K562 (cell line): ENCODE results near the gene BMPR2. TPM values are rescaled to one million over a fixed set of nuclear protein-coding genes. Genes with fewer than 3 reads are reported as not detected.
A peak's percentile ranks its signal among the peaks of the same experiment; 100 is the strongest.

ENCODE experiments used
- ATAC-seq: fragments of 200-7000 bp; cut with Tn5 transposase; 3 replicates; pipeline ENCODE4 v1.9.1; 2020; ENCODE audit warnings: moderate library complexity
- BruUV-seq: library from RNA; stranded (reverse); fragments of 400-500 nt; replicated peaks from 2 replicates; lab custom pipeline; 2021; lab: Mats Ljungman, UMichigan
- CTCF ChIA-PET: fragments of 300-600 bp; formaldehyde crosslinking; extraction: SDS; loops from one replicate; lab custom pipeline; 2021; ENCODE audit warnings: low intra/inter-chr PET ratio; lab: Yijun Ruan, JAX
- POLR2A ChIA-PET: fragments of 300-600, 350-650 bp; sonication (Branson Sonifier 250); formaldehyde crosslinking; extraction: SDS; loops from one replicate; lab custom pipeline; 2021; ENCODE audit warnings: antibody characterized with exemption, inconsistent platforms; lab: Yijun Ruan, JAX
- DNase-seq, 4 experiments: peaks; one replicate each; pipeline versions ENCODE4 v3.0.0 to v3.0.0-alpha.2; 2011 to 2018; ENCODE audit warnings: low spot score in 3 of 4, mixed read lengths in 3 of 4; ENCODE audit errors: extremely low read depth in 1 of 4
- FAIRE-seq: peaks from 2 replicates; lab custom pipeline; 2011; peaks lifted over from hg19 to GRCh38; lab: Jason Lieb, UNC
- H2AFZ ChIP-seq: 2 replicates; pipeline ENCODE4 v1.6.0; 2011; ENCODE audit warnings: low read depth, low read length, control low read depth, inconsistent platforms
- H3K27ac ChIP-seq: fragments of 200-600 bp; 3 replicates; pipeline ENCODE4 v1.8.0; 2011; ENCODE audit warnings: low read depth, mild to moderate bottlenecking, control low read depth, inconsistent platforms, low read length, moderate library complexity, mixed read lengths; ENCODE audit errors: extremely low read depth
- H3K27me3 ChIP-seq, 2 experiments: fragments of 300-600 bp in 1 of 2; 2 replicates in 1 of 2; 3 replicates in 1 of 2; pipeline versions ENCODE4 v1.6.0 to v1.8.0; 2011; ENCODE audit warnings: inconsistent platforms in 2 of 2, low read length in 2 of 2, mild to moderate bottlenecking in 1 of 2, mixed read lengths in 1 of 2, moderate library complexity in 1 of 2; ENCODE audit not compliant: control insufficient read depth in 2 of 2, insufficient read depth in 2 of 2
- H3K36me3 ChIP-seq: fragments of 300-600 bp; 3 replicates; pipeline ENCODE4 v1.8.0; 2011; ENCODE audit warnings: mild to moderate bottlenecking, low read length, inconsistent platforms; ENCODE audit not compliant: control insufficient read depth, insufficient read depth
- H3K4me1 ChIP-seq, 2 experiments: fragments of 200-600 bp in 1 of 2; replicated peaks in 1 of 2; 2 replicates in 1 of 2; 3 replicates in 1 of 2; pipeline versions ENCODE4 v1.5.1 to v1.8.0; 2011; ENCODE audit warnings: inconsistent platforms in 2 of 2, low read length in 2 of 2, mild to moderate bottlenecking in 1 of 2, mixed read lengths in 1 of 2, moderate library complexity in 1 of 2; ENCODE audit not compliant: control insufficient read depth in 2 of 2, insufficient read depth in 2 of 2
- H3K4me2 ChIP-seq: 2 replicates; pipeline ENCODE4 v1.6.1; 2011; ENCODE audit warnings: low read length, control low read depth, inconsistent platforms, mixed read lengths; ENCODE audit not compliant: insufficient read depth
- H3K4me3 ChIP-seq: fragments of 200-600 bp; sonication (generic), shearing (Covaris generic); 2 replicates; pipeline ENCODE4 v1.5.1; 2016; ENCODE audit warnings: control low read depth, inconsistent platforms
- H3K79me2 ChIP-seq: fragments of 200-600 bp; 3 replicates; pipeline ENCODE4 v1.8.0; 2011; ENCODE audit warnings: low read length, inconsistent platforms; ENCODE audit not compliant: control insufficient read depth, insufficient read depth
- H3K9ac ChIP-seq, 2 experiments: 2 replicates each; pipeline versions ENCODE4 v1.6.0 to v1.6.1; 2011; ENCODE audit warnings: low read depth in 2 of 2, low read length in 2 of 2, control low read depth in 1 of 2, inconsistent platforms in 1 of 2, mild to moderate bottlenecking in 1 of 2, mixed read lengths in 1 of 2; ENCODE audit not compliant: insufficient read depth in 1 of 2
- H3K9me1 ChIP-seq: one replicate; pipeline ENCODE4 v1.6.0; 2011; ENCODE audit warnings: inconsistent platforms, mild to moderate bottlenecking, low read length, moderate library complexity; ENCODE audit not compliant: control insufficient read depth, insufficient read depth
- H3K9me3 ChIP-seq: replicated peaks from 2 replicates; pipeline ENCODE4 v1.5.1; 2011; ENCODE audit warnings: low read depth, low read length, inconsistent platforms; ENCODE audit not compliant: control insufficient read depth, insufficient read depth
- H4K20me1 ChIP-seq: replicated peaks from 2 replicates; pipeline ENCODE4 v1.6.1; 2011; ENCODE audit warnings: low read length, inconsistent platforms, mixed read lengths; ENCODE audit not compliant: control insufficient read depth, insufficient read depth
- CBFA2T2 ChIP-seq: fragments of 450-650 bp; conservative IDR thresholded peaks from 2 replicates; pipeline ENCODE4 v1.6.1; 2017; ENCODE audit warnings: mild to moderate bottlenecking
- CCNT2 ChIP-seq: IDR thresholded peaks from 2 replicates; pipeline ENCODE4 v1.6.1; 2011; ENCODE audit warnings: borderline replicate concordance, low read depth, mild to moderate bottlenecking, moderate library complexity, mixed read lengths, low read length; ENCODE audit not compliant: insufficient read length; ENCODE audit errors: extremely low read depth
- FOXJ2 ChIP-seq: fragments of 200-800 bp; sonication (Bioruptor generic); IDR thresholded peaks from 2 replicates; pipeline ENCODE4 v1.6.1; 2016; ENCODE audit warnings: missing genetic modification characterization, missing compliant biosample characterization
- HDAC8 ChIP-seq: fragments of 450-650 bp; IDR thresholded peaks from 2 replicates; pipeline ENCODE4 v1.6.1; 2016; ENCODE audit warnings: mild to moderate bottlenecking, missing genetic modification characterization, moderate library complexity, missing compliant biosample characterization
- L3MBTL2 ChIP-seq: fragments of 450-650 bp; IDR thresholded peaks from 2 replicates; pipeline ENCODE4 v1.6.1; 2016; ENCODE audit warnings: mild to moderate bottlenecking, moderate library complexity
- MAFG ChIP-seq: fragments of 450-650 bp; conservative IDR thresholded peaks from 2 replicates; pipeline ENCODE4 v1.6.1; 2016; ENCODE audit warnings: missing genetic modification characterization, missing compliant biosample characterization
- PHB2 ChIP-seq: fragments of 450-650 bp; IDR thresholded peaks from 2 replicates; pipeline ENCODE4 v1.6.1; 2017; ENCODE audit warnings: low read depth
- PURB ChIP-seq: sonication (generic); formaldehyde crosslinking; IDR thresholded peaks from 2 replicates; pipeline ENCODE4 v1.9.0; 2021; ENCODE audit warnings: low read depth, mild to moderate bottlenecking, missing genetic modification reagents
- RBM15 ChIP-seq: fragments of 200-400 bp; formaldehyde crosslinking; IDR thresholded peaks from 2 replicates; pipeline ENCODE4 v1.6.1; 2018; ENCODE audit warnings: mild to moderate bottlenecking, low read length, moderate library complexity; ENCODE audit not compliant: insufficient read depth
- SMAD2 ChIP-seq: fragments of 150-350 bp; IDR thresholded peaks from 2 replicates; pipeline ENCODE4 v1.6.1; 2014; ENCODE audit warnings: low read depth, mild to moderate bottlenecking, low read length
- SMARCA4 ChIP-seq: fragments of 450-650 bp; IDR thresholded peaks from 2 replicates; pipeline ENCODE4 v1.6.1; 2016
- SOX6 ChIP-seq: fragments of 450-650 bp; IDR thresholded peaks from 2 replicates; pipeline ENCODE4 v1.6.1; 2014; ENCODE audit warnings: mild to moderate bottlenecking
- STAT5A ChIP-seq: IDR thresholded peaks from 2 replicates; pipeline ENCODE4 v1.6.1; 2012; ENCODE audit warnings: low read length, inconsistent platforms, borderline replicate concordance
- TAL1 ChIP-seq: fragments of 450-650 bp; IDR thresholded peaks from 2 replicates; pipeline ENCODE4 v1.6.1; 2016; ENCODE audit warnings: mild to moderate bottlenecking
- TCF3 ChIP-seq: sonication (generic); formaldehyde crosslinking; IDR thresholded peaks from 2 replicates; pipeline ENCODE4 v1.4.0; 2020; ENCODE audit warnings: mild to moderate bottlenecking, missing genetic modification reagents
- TEAD4 ChIP-seq, 2 experiments: sonication (generic) in 1 of 2; formaldehyde crosslinking in 1 of 2; IDR thresholded peaks; 2 replicates each; pipeline versions ENCODE4 v1.6.1 to v1.8.0; 2012 to 2022; ENCODE audit warnings: borderline replicate concordance in 1 of 2, inconsistent platforms in 1 of 2, low read length in 1 of 2, mild to moderate bottlenecking in 1 of 2, missing genetic modification reagents in 1 of 2
- ZFP36 ChIP-seq: fragments of 150-350 bp; IDR thresholded peaks from 2 replicates; pipeline ENCODE4 v1.6.1; 2018; ENCODE audit warnings: low read length, low read depth; ENCODE audit not compliant: partially characterized antibody
- ZNF121 ChIP-seq: sonication (generic); formaldehyde crosslinking; conservative IDR thresholded peaks from 2 replicates; pipeline ENCODE4 v1.8.0; 2022; ENCODE audit warnings: missing genetic modification reagents
- ZNF76 ChIP-seq: fragments of 250-450 bp; sonication (Bioruptor Pico); IDR thresholded peaks from 2 replicates; pipeline ENCODE4 v1.4.0; 2020; ENCODE audit warnings: mild to moderate bottlenecking, moderate library complexity, borderline replicate concordance
- WGBS: fragments of 100-300 bp; shearing (Covaris generic); methylation state at CpG from one replicate; pipeline ENCODE4 v1.1.6; 2016; ENCODE audit warnings: low coverage, mixed read lengths; ENCODE audit not compliant: insufficient coverage; ENCODE audit errors: missing lambda C conversion rate; 5-methylcytosine and 5-hydroxymethylcytosine counted together
- in situ Hi-C: fragments of 300-500 bp; cut with MboI; formaldehyde crosslinking; loops from 4 replicates; pipeline ENCODE4 v1.15.0; 2018; ENCODE audit warnings: inconsistent platforms, mixed read lengths
- intact Hi-C: fragments of 100-400 bp; cut with micrococcal nuclease; formaldehyde crosslinking; loops from 2 replicates; pipeline ENCODE4 v1.14.2; 2022
- polyA plus RNA-seq, 8 experiments: library from polyadenylated mRNA; depleted of rRNA in 4 of 8; stranded (reverse) in 5 of 8; unstranded in 3 of 8; fragments of >200 nt; fragmentation: Nextera tagmentation in 2 of 8; fragmentation: Illumina TruSeq in 1 of 8; extraction: Ambion mirVana in 2 of 8; extraction: Trizol in 1 of 8; gene quantifications; 2 replicates each; pipeline versions ENCODE4 v1.2.1 to v1.2.3, GENCODE V29; 2011 to 2014; ENCODE audit warnings: inconsistent platforms in 1 of 8, missing spikeins in 1 of 8
- total RNA-seq, 7 experiments: library from RNA; depleted of rRNA in 6 of 7; stranded (reverse); fragments of >200 nt in 6 of 7; fragmentation: Illumina TruSeq in 2 of 7; extraction: Trizol in 2 of 7; gene quantifications; 2 replicates each; pipeline versions ENCODE4 v1.2.1 to v1.2.3, GENCODE V29; 2011 to 2021; ENCODE audit warnings: low replicate concordance in 1 of 7
- TF ChIP-seq, protein P1 (sequence below), 2 experiments: IDR thresholded peaks in 1 of 2; conservative IDR thresholded peaks in 1 of 2; 2 replicates each; pipeline ENCODE4 v1.6.1; 2016; ENCODE audit warnings: low read depth in 2 of 2, mild to moderate bottlenecking in 1 of 2, missing compliant biosample characterization in 1 of 2, missing genetic modification characterization in 1 of 2, moderate library complexity in 1 of 2

The BMPR2 gene
- total and polyA plus RNA-seq, 9 of the 15 experiments (the other 6 are each of a cell fraction or from before 2014, with no cell fraction given): 0.73 to 5.0 (median 3.3) TPM

DNA sequence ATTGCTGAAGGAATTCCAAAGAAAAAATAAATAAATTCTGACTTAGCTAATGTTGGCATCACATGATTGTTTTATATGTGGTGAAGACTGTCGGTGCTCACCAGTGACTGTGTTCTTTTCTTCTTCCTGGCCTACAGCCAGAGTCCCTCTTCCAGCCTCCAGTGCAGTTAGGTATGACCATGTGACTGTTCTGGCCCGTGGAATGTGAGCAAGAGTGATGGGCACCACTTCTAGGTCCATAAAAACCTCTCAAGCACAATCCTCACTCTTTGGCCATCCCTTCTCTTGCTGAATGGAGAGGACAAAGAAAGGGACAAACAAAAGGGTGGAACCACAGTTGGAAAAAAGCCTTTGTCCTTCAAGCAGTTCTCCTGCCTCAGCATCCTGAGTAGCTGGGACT is 39.0 kb upstream of the BMPR2 start (continued):
- no peak for TF ChIP-seq RBM15
- no peak for TF ChIP-seq PHB2
- TF ChIP-seq FOXJ2 (tag): 0 out of 2 replicates have a peak, but pooled peaks have one; percentile 31
- no peak for TF ChIP-seq L3MBTL2
- no peak for TF ChIP-seq CCNT2
- TF ChIP-seq HDAC8 (tag): no peak
- no peak for TF ChIP-seq PURB (CRISPR knock-in tag)

DNA sequence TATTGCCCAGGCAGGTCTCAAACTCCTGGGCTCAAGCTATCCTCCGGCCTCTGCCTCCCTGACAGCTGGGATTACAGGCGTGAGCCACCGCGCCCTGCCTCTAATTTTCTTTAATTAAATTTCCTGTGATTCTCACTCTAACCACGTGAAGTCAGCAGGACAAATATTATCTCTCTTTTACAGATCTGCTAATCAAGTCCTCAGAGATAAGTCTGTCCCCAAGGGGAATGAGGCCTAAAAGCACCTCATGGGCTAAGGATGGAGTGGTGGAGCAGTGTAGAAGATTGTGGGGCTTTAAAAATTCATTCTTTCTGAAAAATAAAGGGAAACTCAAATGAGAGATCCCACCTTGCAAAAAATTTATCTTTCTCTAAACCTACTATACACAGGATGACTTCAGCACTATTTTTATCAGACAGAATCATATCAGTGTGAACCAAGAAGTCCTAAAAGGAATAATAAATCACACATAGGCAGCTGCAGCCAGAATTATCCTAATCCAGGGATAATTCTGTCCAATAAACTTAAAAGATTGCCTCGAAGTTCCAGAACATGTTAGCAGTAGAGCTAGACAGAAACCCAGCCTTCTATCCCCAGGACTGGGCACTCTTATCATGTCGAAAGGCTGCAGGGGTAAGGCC is 38.3 kb upstream of the BMPR2 start:
- Histone ChIP-seq H3K79me2 (no peaks in the 10 kb centered on the region), H4K20me1 (no peaks in the 10 kb centered on the region), H3K27ac (no peak overlapping the region), H3K9me1 (no peaks in the 10 kb centered on the region), H3K4me2 (no peak overlapping the region; the same call in 1 of the 2 replicates), H3K9me3 (no peaks in the 10 kb centered on the region), H3K36me3 (no peaks in the 10 kb centered on the region), H3K9ac (no peak overlapping the region), H3K27me3 (no peaks in the 10 kb centered on the region), H2AFZ (no peak overlapping the region), H3K4me3 (no peak overlapping the region), H3K4me1 (peaks cover 6 to 12% of the 10 kb centered on the region in 2 experiments; a peak in 4 of 5 replicates)
- DNase-seq (peak in 2 of 4 experiments; percentile 16 to 19), FAIRE-seq (peak; percentile 19), ATAC-seq (peak; percentile 78)
- ChIA-PET CTCF (no interaction called here), POLR2A (interaction anchor here (1.2 kb wide), 1 partner anchor 19 kb away, joined by 3 read pairs; no protein-coding TSS in a partner anchor)
- no TSS peak for BruUV-seq
- 13% methylated on average over 7 of the region's 7 CpGs for WGBS
- in situ Hi-C loops (no loop called here), intact Hi-C loops (no loop called here)
- TF ChIP-seq TEAD4 (IDR thresholded peaks at IDR 0.05; ENCODE audit: low read length) (peak; percentile 65), TEAD4 (CRISPR knock-in tag; IDR thresholded peaks at IDR 0.05; ENCODE audit: borderline replicate concordance) (no peak), MAFG (tag) (peak; percentile 13; the same call in 1 of the 2 replicates), ZFP36 (no peak), TCF3 (peak; percentile 29; the same call in 1 of the 2 replicates), ZNF121 (CRISPR knock-in tag) (peak; percentile 27; the same call in 1 of the 2 replicates), TAL1 (peak; percentile 62), SMAD2 (no peak), SOX6 (0 out of 2 replicates have a peak, but pooled peaks have one; percentile 11), ZNF76 (CRISPR knock-in tag) (no peak), SMARCA4 (0 out of 2 replicates have a peak, but pooled peaks have one; percentile 20), CBFA2T2 (peak; percentile 44; the same call in 1 of the 2 replicates), STAT5A (peak; percentile 17; the same call in 1 of the 2 replicates)
- TF ChIP-seq, protein P1, sequence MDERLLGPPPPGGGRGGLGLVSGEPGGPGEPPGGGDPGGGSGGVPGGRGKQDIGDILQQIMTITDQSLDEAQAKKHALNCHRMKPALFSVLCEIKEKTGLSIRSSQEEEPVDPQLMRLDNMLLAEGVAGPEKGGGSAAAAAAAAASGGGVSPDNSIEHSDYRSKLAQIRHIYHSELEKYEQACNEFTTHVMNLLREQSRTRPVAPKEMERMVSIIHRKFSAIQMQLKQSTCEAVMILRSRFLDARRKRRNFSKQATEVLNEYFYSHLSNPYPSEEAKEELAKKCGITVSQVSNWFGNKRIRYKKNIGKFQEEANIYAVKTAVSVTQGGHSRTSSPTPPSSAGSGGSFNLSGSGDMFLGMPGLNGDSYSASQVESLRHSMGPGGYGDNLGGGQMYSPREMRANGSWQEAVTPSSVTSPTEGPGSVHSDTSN (CRISPR knock-in tag; IDR thresholded peaks at IDR 0.05; ENCODE audit: low read depth): no peak
- TF ChIP-seq, protein P1 (tag; conservative IDR thresholded peaks at IDR 0.05; ENCODE audit: low read depth): peak; percentile 69
